Measurements from ENCODE around the gene SRD5A3. TPM values are rescaled to one million over a fixed set of nuclear protein-coding genes. Genes with fewer than 3 reads are reported as not detected.

Gene SRD5A3
- total RNA-seq, 4 donors from 2014 or later: 1.0 to 6.1 (median 2.9) TPM

DNA sequence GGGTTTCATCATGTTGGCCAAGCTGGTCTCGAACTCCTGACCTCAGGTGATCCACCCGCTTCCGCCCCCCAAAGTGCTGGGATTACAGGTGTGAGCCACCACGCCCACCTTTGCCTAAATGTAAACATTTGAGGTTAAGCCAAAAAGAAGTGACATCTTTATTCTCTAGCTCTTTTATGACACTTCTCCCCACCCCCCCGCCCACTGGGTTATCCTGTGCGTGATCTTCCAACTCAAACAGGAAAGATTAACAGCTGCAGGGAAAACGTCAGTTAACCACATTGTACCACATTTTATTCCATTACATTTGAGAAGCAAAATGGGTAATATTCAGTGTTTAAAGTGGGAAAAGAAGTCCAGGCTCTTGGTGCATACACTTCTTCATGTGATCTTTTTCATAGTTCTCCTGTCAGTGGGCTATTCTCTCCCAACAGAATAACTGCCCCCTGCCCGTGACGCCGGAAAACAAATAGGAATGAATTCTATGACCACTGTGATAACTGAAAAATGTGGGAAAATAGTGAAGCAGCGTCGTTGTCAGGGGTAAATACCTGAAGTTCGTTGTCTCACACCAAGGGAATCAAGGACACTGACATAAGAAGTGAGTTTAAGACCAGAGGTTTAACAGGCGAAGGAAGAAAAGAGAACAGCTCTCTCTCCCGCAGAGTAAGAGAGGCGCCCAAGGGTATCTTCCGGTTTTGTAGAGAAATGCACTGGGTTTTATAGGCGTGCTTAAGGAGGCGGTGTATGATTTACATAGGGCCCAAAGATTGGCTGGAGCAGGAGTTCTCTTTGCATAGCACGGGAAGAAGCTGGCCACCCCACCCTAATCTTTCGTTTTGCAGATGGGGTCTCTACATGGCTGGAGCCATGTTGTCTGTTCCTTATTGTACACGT is 9.7 kb upstream of the SRD5A3 start:
- no peaks in the 10 kb centered on the region for H3K4me1 ChIP-seq
- no peaks in the 10 kb centered on the region for H3K9me3 ChIP-seq
- no peak overlapping the region for H3K27ac ChIP-seq
- H3K36me3 ChIP-seq: no peaks in the 10 kb centered on the region
- no peak overlapping the region for H3K4me3 ChIP-seq
- H3K27me3 ChIP-seq: no peaks in the 10 kb centered on the region
- intact Hi-C loops (cut with DNase I; ENCODE audit: low total_unique reads): no loop called here
- DNase-seq: no peak
- TF ChIP-seq, protein P1, sequence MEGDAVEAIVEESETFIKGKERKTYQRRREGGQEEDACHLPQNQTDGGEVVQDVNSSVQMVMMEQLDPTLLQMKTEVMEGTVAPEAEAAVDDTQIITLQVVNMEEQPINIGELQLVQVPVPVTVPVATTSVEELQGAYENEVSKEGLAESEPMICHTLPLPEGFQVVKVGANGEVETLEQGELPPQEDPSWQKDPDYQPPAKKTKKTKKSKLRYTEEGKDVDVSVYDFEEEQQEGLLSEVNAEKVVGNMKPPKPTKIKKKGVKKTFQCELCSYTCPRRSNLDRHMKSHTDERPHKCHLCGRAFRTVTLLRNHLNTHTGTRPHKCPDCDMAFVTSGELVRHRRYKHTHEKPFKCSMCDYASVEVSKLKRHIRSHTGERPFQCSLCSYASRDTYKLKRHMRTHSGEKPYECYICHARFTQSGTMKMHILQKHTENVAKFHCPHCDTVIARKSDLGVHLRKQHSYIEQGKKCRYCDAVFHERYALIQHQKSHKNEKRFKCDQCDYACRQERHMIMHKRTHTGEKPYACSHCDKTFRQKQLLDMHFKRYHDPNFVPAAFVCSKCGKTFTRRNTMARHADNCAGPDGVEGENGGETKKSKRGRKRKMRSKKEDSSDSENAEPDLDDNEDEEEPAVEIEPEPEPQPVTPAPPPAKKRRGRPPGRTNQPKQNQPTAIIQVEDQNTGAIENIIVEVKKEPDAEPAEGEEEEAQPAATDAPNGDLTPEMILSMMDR (IDR thresholded peaks at IDR 0.05): no peak
- TF ChIP-seq POLR2A (IDR thresholded peaks at IDR 0.05): no peak

DNA sequence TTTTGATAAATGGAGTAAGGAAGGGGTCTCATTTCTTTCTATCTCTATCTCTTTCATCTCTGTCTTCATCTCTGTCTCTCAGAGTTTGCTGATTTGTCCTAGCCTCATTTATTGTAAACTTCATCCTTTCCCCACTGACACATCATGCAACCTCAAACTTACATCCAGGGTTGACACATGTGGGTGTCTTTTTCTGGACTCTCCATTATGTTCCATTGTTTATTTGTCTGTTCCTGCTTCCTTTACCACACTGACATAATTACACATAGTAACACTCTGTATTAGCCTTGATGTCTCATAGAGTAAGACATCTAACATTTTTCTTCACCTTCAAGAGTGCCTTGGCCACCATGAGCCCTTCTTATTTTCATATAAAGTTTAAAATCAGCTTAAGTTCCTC is 8.1 kb upstream of the SRD5A3 start:
- H3K9me3 ChIP-seq: no peaks in the 10 kb centered on the region
- H3K4me1 ChIP-seq: no peaks in the 10 kb centered on the region
- H3K27me3 ChIP-seq: no peaks in the 10 kb centered on the region
- no peak overlapping the region for H3K4me3 ChIP-seq
- no peaks in the 10 kb centered on the region for H3K36me3 ChIP-seq
- no peak for DNase-seq
- TF ChIP-seq POLR2A (IDR thresholded peaks at IDR 0.05): no peak
- TF ChIP-seq, protein P1 (IDR thresholded peaks at IDR 0.05): no peak
- no peak overlapping the region for H3K27ac ChIP-seq
- intact Hi-C loops (cut with DNase I; ENCODE audit: low total_unique reads): no loop called here

DNA sequence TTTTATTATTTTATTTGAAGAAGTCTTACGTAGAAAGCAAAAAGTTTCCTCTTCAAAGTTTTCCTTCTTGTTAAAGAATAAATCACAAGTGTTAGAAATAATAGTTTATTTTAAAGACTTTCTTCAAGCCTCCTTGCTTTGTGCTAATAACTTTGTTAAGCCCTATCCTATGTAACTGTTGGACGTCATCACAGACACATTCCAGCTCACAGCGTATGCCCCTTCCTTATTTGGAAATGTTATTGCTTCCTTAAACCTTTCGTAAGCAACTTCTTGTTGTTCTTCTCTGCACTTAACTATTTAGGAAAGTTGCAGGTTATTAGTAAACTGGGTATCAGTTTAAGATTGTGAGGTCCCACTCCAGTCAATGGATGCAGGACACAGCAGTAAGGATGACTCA is 7.6 kb upstream of the SRD5A3 start:
- Histone ChIP-seq H3K4me3 (no peak overlapping the region), H3K4me1 (no peaks in the 10 kb centered on the region), H3K9me3 (no peaks in the 10 kb centered on the region), H3K27me3 (no peaks in the 10 kb centered on the region), H3K36me3 (no peaks in the 10 kb centered on the region), H3K27ac (no peak overlapping the region)
- DNase-seq: no peak
- no peak for TF ChIP-seq POLR2A (IDR thresholded peaks at IDR 0.05)
- TF ChIP-seq, protein P1 (IDR thresholded peaks at IDR 0.05): no peak
- intact Hi-C loops (cut with DNase I; ENCODE audit: low total_unique reads): no loop called here

DNA sequence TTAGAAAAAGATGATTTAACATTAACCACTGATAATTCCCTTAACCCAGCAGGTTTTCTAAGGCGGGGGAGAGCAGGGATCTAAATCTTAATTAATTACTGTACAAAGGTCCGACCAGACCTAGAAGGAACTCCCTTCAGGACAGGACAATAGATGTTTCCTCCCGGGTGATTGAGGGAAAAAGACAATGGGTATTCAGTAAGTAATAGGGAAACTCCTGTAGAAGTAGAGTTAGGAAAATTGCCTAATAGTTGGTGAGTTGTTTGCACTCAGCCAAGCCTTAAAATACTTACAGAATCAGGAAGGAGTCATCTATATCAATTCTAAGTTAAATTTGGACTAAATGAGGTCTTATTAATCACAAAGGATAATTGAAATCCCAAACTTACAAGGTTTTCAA is 5.8 kb upstream of the SRD5A3 start:
- intact Hi-C loops (cut with DNase I; ENCODE audit: low total_unique reads): no loop called here
- Histone ChIP-seq H3K4me1 (no peaks in the 10 kb centered on the region), H3K27ac (no peak overlapping the region), H3K36me3 (no peaks in the 10 kb centered on the region), H3K4me3 (no peak overlapping the region), H3K27me3 (no peaks in the 10 kb centered on the region), H3K9me3 (no peaks in the 10 kb centered on the region)
- no peak for DNase-seq
- TF ChIP-seq, protein P1 (IDR thresholded peaks at IDR 0.05): no peak
- TF ChIP-seq POLR2A (IDR thresholded peaks at IDR 0.05): no peak

DNA sequence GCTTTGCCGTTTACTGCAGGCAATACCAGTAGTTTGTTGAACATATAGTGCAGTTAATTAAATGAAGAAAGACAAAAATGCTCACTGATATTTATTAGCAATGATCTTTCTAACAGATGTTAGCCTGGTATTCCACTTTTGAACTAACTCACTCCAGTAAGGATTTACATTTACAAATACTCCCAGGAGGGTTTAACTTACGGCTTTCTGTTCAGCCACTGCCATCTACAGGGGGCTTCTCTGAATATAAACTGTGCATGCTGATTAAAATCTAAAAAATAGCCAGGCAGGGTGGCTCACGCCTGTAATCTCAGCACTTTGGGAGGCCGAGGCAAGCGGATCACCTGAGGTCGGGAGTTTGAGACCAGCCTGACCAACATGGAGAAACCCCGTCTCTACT is 2.2 kb upstream of the SRD5A3 start:
- intact Hi-C loops (cut with DNase I; ENCODE audit: low total_unique reads): no loop called here
- Histone ChIP-seq H3K9me3 (no peaks in the 10 kb centered on the region), H3K27ac (no peak overlapping the region), H3K27me3 (no peaks in the 10 kb centered on the region), H3K4me1 (no peaks in the 10 kb centered on the region), H3K36me3 (no peaks in the 10 kb centered on the region), H3K4me3 (no peak overlapping the region)
- TF ChIP-seq, protein P1 (IDR thresholded peaks at IDR 0.05): no peak
- no peak for TF ChIP-seq POLR2A (IDR thresholded peaks at IDR 0.05)
- no peak for DNase-seq
